Body of pancreas (tissue), 4 donors: ENCODE measurements around the gene RXRB. TPM values are rescaled to one million over a fixed set of nuclear protein-coding genes. Genes with fewer than 3 reads are reported as not detected.
A peak's percentile ranks its signal among the peaks of the same experiment; 100 is the strongest.

Source experiments
- ATAC-seq: fragments of 150-250 bp; one replicate; pipeline ENCODE4 v1.9.1; 2016
- DNase-seq, 4 donors: peaks; one replicate each; pipeline ENCODE4 v3.0.0-alpha.2; 2019
- H3K27ac ChIP-seq, 4 donors: fragments of 200-600 bp; sonication (generic); 1 replicate in 3 of 4; 2 replicates in 1 of 4; pipeline versions ENCODE4 v1.5.1 to v1.6.1; 2016 to 2019; ENCODE audit warnings: mild to moderate bottlenecking in 1 of 4, mixed read lengths in 1 of 4, moderate library complexity in 1 of 4
- H3K27me3 ChIP-seq, 2 donors: fragments of 200-600 bp; sonication (generic); one replicate each; pipeline ENCODE4 v1.6.0; 2016; ENCODE audit warnings: mild to moderate bottlenecking in 1 of 2
- H3K36me3 ChIP-seq, 2 donors: fragments of 200-600 bp; sonication (generic); replicated peaks in 1 of 2; 2 replicates each; pipeline ENCODE4 v1.5.1; 2016; ENCODE audit warnings: low read depth in 2 of 2; ENCODE audit not compliant: insufficient read depth in 1 of 2
- H3K4me1 ChIP-seq: fragments of 200-600 bp; sonication (generic); one replicate; pipeline ENCODE4 v1.6.0; 2016
- H3K4me3 ChIP-seq, 2 donors: fragments of 200-600 bp; sonication (generic); 1 replicate in 1 of 2; 2 replicates in 1 of 2; pipeline ENCODE4 v1.5.1; 2016 to 2019
- H3K9me3 ChIP-seq, 3 donors: fragments of 200-600 bp; sonication (generic); 1 replicate in 2 of 3; 2 replicates in 1 of 3; pipeline ENCODE4 v1.5.1; 2016
- POLR2A ChIP-seq, 3 donors: fragments of 450-650 bp; IDR thresholded peaks; one replicate each; pipeline ENCODE4 v1.6.1; 2016; ENCODE audit warnings: antibody characterized with exemption in 3 of 3, mild to moderate bottlenecking in 2 of 3
- WGBS, 2 donors: methylation state at CpG; one replicate each; pipeline ENCODE4 v1.1.5; 2017; 5-methylcytosine and 5-hydroxymethylcytosine counted together
- intact Hi-C: fragments of 100-400 bp; cut with DNase I; formaldehyde crosslinking; loops from one replicate; pipeline ENCODE4 v1.15.1; 2023
- total RNA-seq, 2 donors: library from RNA; depleted of rRNA; stranded (reverse); fragments of >200 nt; gene quantifications; one replicate each; pipeline ENCODE4 v1.1.0, GENCODE V29; 2016
- TF ChIP-seq, protein P1 (sequence below), 7 experiments: fragments of 450-650 bp in 4 of 7; fragments of 200-600 bp in 3 of 7; sonication (generic) in 3 of 7; IDR thresholded peaks; one replicate each; pipeline ENCODE4 v1.5.1; 2016 to 2019; ENCODE audit warnings: antibody characterized with exemption in 7 of 7

RXRB gene
- total RNA-seq, 2 donors from 2014 or later = 17.1 to 21.0 TPM

DNA sequence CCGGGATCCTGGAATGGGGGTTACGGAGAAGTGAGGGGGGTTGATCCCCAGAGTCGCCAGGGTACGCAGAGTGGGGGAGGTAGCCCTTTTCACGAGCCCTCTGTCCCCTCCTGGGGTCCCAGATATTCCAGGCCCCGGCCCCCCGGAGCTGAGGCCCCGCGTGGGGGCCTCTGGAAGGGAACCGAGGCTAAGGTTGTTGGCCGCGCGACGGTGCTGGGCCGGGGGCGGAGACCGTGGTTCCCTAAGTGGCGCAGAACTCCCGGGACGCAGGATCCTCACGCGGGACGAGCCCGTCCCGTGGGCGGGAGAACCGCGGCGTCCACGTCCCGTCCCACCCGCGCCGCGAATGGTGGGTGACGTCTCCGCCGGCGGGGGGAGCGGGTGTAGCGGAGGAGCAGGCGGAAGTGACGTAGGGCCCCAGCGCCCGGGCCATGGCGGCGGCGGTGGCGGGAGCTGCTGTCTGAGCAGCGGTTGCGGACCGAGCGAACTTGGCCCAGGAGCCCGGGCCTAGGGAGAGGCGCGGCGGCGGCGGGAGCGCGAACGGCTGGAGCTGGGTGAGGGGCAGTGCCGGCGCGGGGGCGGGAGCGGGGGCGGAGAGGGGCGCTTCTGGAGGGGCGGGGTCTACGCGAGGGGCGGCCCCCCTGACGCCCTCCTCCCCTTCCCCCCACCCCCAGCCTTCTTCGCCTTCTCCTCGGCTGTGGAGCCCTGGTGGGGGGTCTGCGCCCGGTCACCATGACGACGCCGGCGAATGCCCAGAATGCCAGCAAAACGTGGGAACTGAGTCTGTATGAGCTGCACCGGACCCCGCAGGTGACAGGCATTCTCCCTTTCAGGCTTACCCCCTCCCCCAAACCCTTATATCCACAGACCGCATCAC lies 7.9 kb upstream of the RXRB start, which contains the start of gene RING1:
RING1 (plus strand) TSS at position 410 of the 877 bp plus-strand sequence; CDS start at position 733, 323 bp downstream.
- Histone ChIP-seq H3K36me3 (peaks cover 0 to under 1% of the 10 kb centered on the region in 2 donors), H3K4me3 (peak within 1 kb of the TSS; percentile 79 to 94), H3K4me1 (peaks cover 64% of the 10 kb centered on the region), H3K27me3 (no peaks in the 10 kb centered on the region), H3K9me3 (no peaks in the 10 kb centered on the region), H3K27ac (peak within 1 kb of the TSS; percentile 83 to 96 (median 90))
- DNase-seq (peak; percentile 86 to 87 (median 87)), ATAC-seq (peak; percentile 66)
- peak; percentile 94 to 97 (median 95) for TF ChIP-seq POLR2A (IDR thresholded peaks at IDR 0.05)
- TF ChIP-seq, protein P1, sequence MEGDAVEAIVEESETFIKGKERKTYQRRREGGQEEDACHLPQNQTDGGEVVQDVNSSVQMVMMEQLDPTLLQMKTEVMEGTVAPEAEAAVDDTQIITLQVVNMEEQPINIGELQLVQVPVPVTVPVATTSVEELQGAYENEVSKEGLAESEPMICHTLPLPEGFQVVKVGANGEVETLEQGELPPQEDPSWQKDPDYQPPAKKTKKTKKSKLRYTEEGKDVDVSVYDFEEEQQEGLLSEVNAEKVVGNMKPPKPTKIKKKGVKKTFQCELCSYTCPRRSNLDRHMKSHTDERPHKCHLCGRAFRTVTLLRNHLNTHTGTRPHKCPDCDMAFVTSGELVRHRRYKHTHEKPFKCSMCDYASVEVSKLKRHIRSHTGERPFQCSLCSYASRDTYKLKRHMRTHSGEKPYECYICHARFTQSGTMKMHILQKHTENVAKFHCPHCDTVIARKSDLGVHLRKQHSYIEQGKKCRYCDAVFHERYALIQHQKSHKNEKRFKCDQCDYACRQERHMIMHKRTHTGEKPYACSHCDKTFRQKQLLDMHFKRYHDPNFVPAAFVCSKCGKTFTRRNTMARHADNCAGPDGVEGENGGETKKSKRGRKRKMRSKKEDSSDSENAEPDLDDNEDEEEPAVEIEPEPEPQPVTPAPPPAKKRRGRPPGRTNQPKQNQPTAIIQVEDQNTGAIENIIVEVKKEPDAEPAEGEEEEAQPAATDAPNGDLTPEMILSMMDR (IDR thresholded peaks at IDR 0.05) = peak in 2 of 7 experiments; percentile 6 to 9
- intact Hi-C loops = no loop called here
- WGBS, 2 donors = 0 to 1% methylated on average over 9 to 61 of the region's 86 CpGs

DNA sequence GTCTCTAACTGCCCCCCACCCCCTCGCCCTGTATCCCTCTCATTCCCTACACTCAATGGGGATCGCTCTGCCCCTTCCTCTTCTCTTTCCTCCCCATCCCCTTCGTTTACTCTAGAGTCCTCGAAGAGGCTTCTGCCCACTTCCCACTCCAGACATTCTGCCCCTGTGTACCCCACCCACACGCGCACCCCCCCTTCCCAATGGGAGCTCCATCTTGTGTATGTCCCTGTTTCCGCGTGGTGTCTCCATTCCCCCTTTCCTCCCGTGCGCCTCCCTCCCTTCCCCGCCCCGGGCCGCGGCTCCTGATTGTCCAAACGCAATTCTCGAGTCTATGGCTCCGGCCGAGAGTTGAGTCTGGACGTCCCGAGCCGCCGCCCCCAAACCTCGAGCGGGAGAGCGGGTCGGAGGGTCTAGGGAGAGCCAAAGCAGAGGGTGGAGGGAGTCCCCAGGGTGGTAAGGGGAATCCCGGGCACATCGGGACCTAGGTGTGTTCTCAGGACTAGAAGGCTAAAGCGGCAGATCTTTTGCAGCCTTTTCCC lies 7.2 kb upstream of the RXRB start:
- no peaks in the 10 kb centered on the region for H3K27me3 ChIP-seq
- peak overlapping the region; percentile 83 to 96 (median 90) for H3K27ac ChIP-seq
- ATAC-seq (peak; percentile 16), DNase-seq (peak; percentile 54 to 59 (median 56))
- no peaks in the 10 kb centered on the region for H3K9me3 ChIP-seq
- peaks cover 0 to 6% of the 10 kb centered on the region in 2 donors for H3K36me3 ChIP-seq
- no peak for TF ChIP-seq POLR2A (IDR thresholded peaks at IDR 0.05)
- TF ChIP-seq, protein P1 (IDR thresholded peaks at IDR 0.05) = no peak
- 1 to 3% methylated on average over 23 to 29 of the region's 29 CpGs for WGBS, 2 donors
- intact Hi-C loops = no loop called here
- peak overlapping the region; percentile 79 to 94 for H3K4me3 ChIP-seq
- peaks cover 64% of the 10 kb centered on the region for H3K4me1 ChIP-seq

DNA sequence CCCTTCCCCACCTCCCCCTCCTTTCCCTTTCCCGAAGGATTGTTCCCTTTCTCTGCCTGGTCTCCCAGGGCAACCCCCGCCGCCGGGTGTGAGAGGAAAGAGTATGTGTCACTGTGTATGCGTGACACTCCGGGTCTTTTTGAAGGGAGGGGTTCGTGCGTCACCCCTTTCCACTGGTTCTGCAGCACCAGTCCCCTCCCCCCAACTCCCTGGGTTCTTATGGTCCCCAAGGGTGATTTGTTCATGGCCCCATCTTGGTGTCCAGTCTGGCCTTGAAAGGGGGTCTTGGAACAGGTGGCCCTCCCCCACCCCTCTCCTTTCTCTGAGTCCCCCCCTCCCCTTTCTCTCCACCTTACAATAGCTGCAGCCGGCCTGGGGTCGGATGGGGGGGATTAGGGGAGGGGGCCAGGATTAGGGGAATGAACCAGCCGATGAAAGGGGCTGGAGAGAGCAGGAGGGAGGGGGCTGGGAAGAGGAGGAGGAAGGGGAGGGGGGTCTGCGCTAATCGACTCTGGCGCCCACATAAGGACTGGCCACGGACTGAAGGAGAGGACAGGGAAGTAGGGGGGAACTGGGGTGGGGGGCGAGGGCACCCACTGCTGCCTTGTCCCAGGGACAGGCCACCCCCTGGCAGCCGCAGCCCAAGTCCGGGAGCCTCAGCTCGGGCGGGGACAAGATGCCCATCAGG lies 6.5 kb upstream of the RXRB start:
- 29 to 31% methylated on average over 19 to 20 of the region's 20 CpGs for WGBS, 2 donors
- no peak overlapping the region for H3K4me3 ChIP-seq
- H3K9me3 ChIP-seq = no peaks in the 10 kb centered on the region
- no peaks in the 10 kb centered on the region for H3K27me3 ChIP-seq
- H3K36me3 ChIP-seq = peaks cover 0 to 6% of the 10 kb centered on the region in 2 donors
- peak overlapping the region in 3 of 4 donors; percentile 83 to 96 (median 87) for H3K27ac ChIP-seq
- DNase-seq (no peak), ATAC-seq (no peak)
- peaks cover 65% of the 10 kb centered on the region for H3K4me1 ChIP-seq
- TF ChIP-seq POLR2A (IDR thresholded peaks at IDR 0.05) = no peak
- TF ChIP-seq, protein P1 (IDR thresholded peaks at IDR 0.05) = no peak
- intact Hi-C loops = no loop called here

DNA sequence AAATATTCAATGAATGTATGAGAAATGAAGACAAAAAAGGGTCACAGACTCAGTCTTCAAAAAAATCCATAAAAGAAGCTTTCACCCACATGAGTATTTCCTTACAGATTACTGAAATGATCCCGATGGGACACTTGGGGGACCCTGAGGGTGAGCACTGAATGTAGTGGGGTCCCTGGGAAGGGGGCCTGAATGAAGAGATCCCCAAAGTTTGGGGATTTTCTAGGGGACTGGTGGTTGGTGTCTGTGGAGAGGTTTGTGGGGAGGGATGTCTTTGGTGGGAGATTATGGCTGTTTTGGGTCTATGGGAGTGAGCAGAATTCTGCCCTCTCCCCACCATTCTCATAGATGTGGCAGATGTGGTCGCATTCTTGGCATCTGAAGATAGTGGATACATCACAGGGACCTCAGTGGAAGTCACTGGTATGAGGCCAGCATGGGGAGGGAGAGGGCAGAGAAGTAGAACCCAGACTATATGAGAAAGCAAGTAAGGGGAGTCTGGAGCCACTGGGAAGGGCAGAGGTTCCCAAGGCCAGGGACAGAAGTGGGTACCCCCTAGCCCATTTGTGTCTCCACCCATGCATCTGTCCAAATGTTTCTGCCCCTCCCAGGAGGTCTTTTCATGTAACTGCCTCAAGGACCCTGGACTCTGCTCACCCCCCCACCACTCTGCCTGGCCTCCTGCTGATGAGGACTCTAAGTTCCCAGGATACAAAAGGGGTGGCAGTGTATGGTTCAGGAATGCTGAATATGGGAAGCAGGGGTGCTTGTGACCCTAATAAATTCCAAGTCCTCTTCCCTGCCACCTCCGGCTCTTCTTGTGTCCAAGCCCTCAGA lies 5.8 kb upstream of the RXRB start:
- Histone ChIP-seq H3K27me3 (no peaks in the 10 kb centered on the region), H3K4me1 (peaks cover 72% of the 10 kb centered on the region), H3K9me3 (no peaks in the 10 kb centered on the region), H3K36me3 (peaks cover 0 to 6% of the 10 kb centered on the region in 2 donors), H3K4me3 (no peak overlapping the region), H3K27ac (peak overlapping the region in 2 of 4 donors; percentile 15 to 92)
- TF ChIP-seq, protein P1 (IDR thresholded peaks at IDR 0.05) = no peak
- TF ChIP-seq POLR2A (IDR thresholded peaks at IDR 0.05) = no peak
- WGBS, 2 donors = 74 to 75% methylated on average over 3 of the region's 3 CpGs
- ATAC-seq = no peak
- intact Hi-C loops = no loop called here
- DNase-seq = no peak
